HG03045 (cell line): Measurements from ENCODE around the gene ARFGAP1.
A peak's percentile ranks its signal among the peaks of the same experiment; 100 is the strongest.

Experiments
- ATAC-seq: cut with Tn5 transposase; IDR thresholded peaks from one replicate; pipeline ENCODE4 v1.9.1; 2021; ENCODE audit warnings: mild to moderate bottlenecking, moderate library complexity; ENCODE audit not compliant: unreplicated experiment

Gene ARFGAP1

GRCh38 chr20:63259734-63260460, 12.7 kb upstream of the ARFGAP1 start:
- ATAC-seq: no peak

- ATAC-seq: no peak
Measured at GRCh38 chr20:63260521-63260920, 12.1 kb upstream of the ARFGAP1 start.

GRCh38 chr20:63261060-63261794, 11.4 kb upstream of the ARFGAP1 start:
- ATAC-seq: no peak

GRCh38 chr20:63261795-63262528, 10.7 kb upstream of the ARFGAP1 start:
- no peak for ATAC-seq

GRCh38 chr20:63262836-63263235, 9.8 kb upstream of the ARFGAP1 start:
- ATAC-seq: no peak

- ATAC-seq: no peak
Measured at GRCh38 chr20:63264000-63264399, 8.6 kb upstream of the ARFGAP1 start.

GRCh38 chr20:63264519-63264918, 8.1 kb upstream of the ARFGAP1 start:
- no peak for ATAC-seq

- ATAC-seq: no peak
Measured at GRCh38 chr20:63265891-63266515, 6.6 kb upstream of the ARFGAP1 start.

- ATAC-seq: no peak
Measured at GRCh38 chr20:63267691-63268090, 4.9 kb upstream of the ARFGAP1 start.

- ATAC-seq: no peak
Measured at GRCh38 chr20:63268256-63268655, 4.4 kb upstream of the ARFGAP1 start.

- no peak for ATAC-seq
Measured at GRCh38 chr20:63268671-63269439, 3.8 kb upstream of the ARFGAP1 start.

- no peak for ATAC-seq
Measured at GRCh38 chr20:63269724-63270123, 2.9 kb upstream of the ARFGAP1 start.

- ATAC-seq: no peak
Measured at GRCh38 chr20:63270606-63271325, 1.8 kb upstream of the ARFGAP1 start.

GRCh38 chr20:63273059-63273579, 506 bp downstream of the ARFGAP1 start:
- peak; percentile 12 for ATAC-seq

GRCh38 chr20:63273635-63274380, 1.2 kb downstream of the ARFGAP1 start:
- no peak for ATAC-seq

GRCh38 chr20:63274381-63275228, 2.0 kb downstream of the ARFGAP1 start:
- no peak for ATAC-seq

GRCh38 chr20:63275825-63276224, 3.2 kb downstream of the ARFGAP1 start:
- ATAC-seq: no peak

- ATAC-seq: no peak
Measured at GRCh38 chr20:63276956-63277355, 4.3 kb downstream of the ARFGAP1 start.
